OCI-LY7 (cell line): ENCODE results near the gene OPRM1. TPM values are rescaled to one million over a fixed set of nuclear protein-coding genes. Genes with fewer than 3 reads are reported as not detected.

Experiments
- BruUV-seq: library from RNA; stranded (reverse); fragments of 400-500 nt; replicated peaks from 2 replicates; lab custom pipeline; 2021; lab: Mats Ljungman, UMichigan
- CTCF ChIA-PET: fragments of 300-600 bp; sonication (Branson Sonifier 250); formaldehyde crosslinking; loops from one replicate; lab custom pipeline; 2022; ENCODE audit warnings: antibody characterized with exemption; ENCODE audit not compliant: unreplicated experiment; lab: Charles Lee
- POLR2A ChIA-PET: fragments of 300-600 bp; sonication (Branson Sonifier 250); formaldehyde crosslinking; loops from one replicate; lab custom pipeline; 2022; ENCODE audit warnings: antibody characterized with exemption; lab: Charles Lee
- DNase-seq: peaks from one replicate; pipeline ENCODE4 v3.0.0-alpha.2; 2015; ENCODE audit warnings: low spot score
- H2AFZ ChIP-seq: fragments of 200-600 bp; sonication (generic), shearing (Covaris generic); 2 replicates; pipeline ENCODE4 v1.6.1; 2014; ENCODE audit warnings: mild to moderate bottlenecking, antibody characterized with exemption, low read length, moderate library complexity
- H3K27ac ChIP-seq: fragments of 200-600 bp; sonication (generic); 2 replicates; pipeline ENCODE4 v1.5.1; 2014; ENCODE audit warnings: mixed run types, low read depth, mild to moderate bottlenecking, moderate library complexity, low read length, inconsistent platforms; ENCODE audit not compliant: poor library complexity, severe bottlenecking
- H3K36me3 ChIP-seq: fragments of 200-600 bp; sonication (generic); 2 replicates; pipeline ENCODE4 v1.6.1; 2014; ENCODE audit warnings: mild to moderate bottlenecking, antibody characterized with exemption, low read length, moderate library complexity, mixed read lengths; ENCODE audit not compliant: insufficient read depth
- H3K4me1 ChIP-seq: fragments of 200-600 bp; sonication (generic); 2 replicates; pipeline ENCODE4 v1.5.1; 2014; ENCODE audit warnings: mild to moderate bottlenecking, low read length; ENCODE audit not compliant: insufficient read depth, poor library complexity, severe bottlenecking
- H3K4me2 ChIP-seq: fragments of 200-600 bp; sonication (generic); 2 replicates; pipeline ENCODE4 v1.6.1; 2014; ENCODE audit warnings: mild to moderate bottlenecking, low read length
- H3K4me3 ChIP-seq: fragments of 200-600 bp; sonication (generic); 2 replicates; pipeline ENCODE4 v1.5.1; 2014; ENCODE audit warnings: mild to moderate bottlenecking, low read depth, low read length; ENCODE audit not compliant: poor library complexity, severe bottlenecking
- H3K79me2 ChIP-seq: fragments of 200-600 bp; sonication (generic); 2 replicates; pipeline ENCODE4 v1.6.1; 2016; ENCODE audit warnings: low read depth, mild to moderate bottlenecking, low read length, moderate library complexity, mixed read lengths; ENCODE audit not compliant: insufficient read depth
- H3K9me2 ChIP-seq: fragments of 200-600 bp; sonication (generic); 2 replicates; pipeline ENCODE4 v1.6.1; 2016; ENCODE audit warnings: mild to moderate bottlenecking, low read length, mixed read lengths; ENCODE audit not compliant: insufficient read depth
- H3K9me3 ChIP-seq: fragments of 200-600 bp; sonication (generic); 2 replicates; pipeline ENCODE4 v1.6.1; 2014; ENCODE audit warnings: mild to moderate bottlenecking, mixed run types, low read length, mixed read lengths
- H4K20me1 ChIP-seq: fragments of 200-600 bp; sonication (generic); 2 replicates; pipeline ENCODE4 v1.6.1; 2014; ENCODE audit warnings: mild to moderate bottlenecking, antibody characterized with exemption, low read length, moderate library complexity, mixed read lengths; ENCODE audit not compliant: insufficient read depth
- CTCF ChIP-seq: fragments of 200-600 bp; sonication (generic); conservative IDR thresholded peaks from 2 replicates; pipeline ENCODE4 v1.5.1; 2014; ENCODE audit warnings: mild to moderate bottlenecking, antibody characterized with exemption, low read length, moderate library complexity, mixed read lengths
- EZH2phosphoT487 ChIP-seq: fragments of 200-600 bp; sonication (generic); IDR thresholded peaks from 2 replicates; pipeline ENCODE4 v1.6.1; 2018; ENCODE audit warnings: low read depth, borderline replicate concordance, mild to moderate bottlenecking, mixed run types, antibody characterized with exemption, low read length, moderate library complexity, mixed read lengths
- intact Hi-C: fragments of 100-400 bp; cut with micrococcal nuclease; formaldehyde crosslinking; loops from one replicate; pipeline ENCODE4 v1.10.0; 2022; ENCODE audit not compliant: unreplicated experiment
- total RNA-seq, 2 experiments: library from RNA; depleted of rRNA in 1 of 2; stranded (reverse); fragments of >200 nt in 1 of 2; shearing (Covaris generic) in 1 of 2; gene quantifications; 2 replicates each; pipeline ENCODE4 v1.2.3, GENCODE V29; 2014 to 2022

OPRM1 gene
- total RNA-seq, 2 experiments from 2014 or later, result not detected

DNA sequence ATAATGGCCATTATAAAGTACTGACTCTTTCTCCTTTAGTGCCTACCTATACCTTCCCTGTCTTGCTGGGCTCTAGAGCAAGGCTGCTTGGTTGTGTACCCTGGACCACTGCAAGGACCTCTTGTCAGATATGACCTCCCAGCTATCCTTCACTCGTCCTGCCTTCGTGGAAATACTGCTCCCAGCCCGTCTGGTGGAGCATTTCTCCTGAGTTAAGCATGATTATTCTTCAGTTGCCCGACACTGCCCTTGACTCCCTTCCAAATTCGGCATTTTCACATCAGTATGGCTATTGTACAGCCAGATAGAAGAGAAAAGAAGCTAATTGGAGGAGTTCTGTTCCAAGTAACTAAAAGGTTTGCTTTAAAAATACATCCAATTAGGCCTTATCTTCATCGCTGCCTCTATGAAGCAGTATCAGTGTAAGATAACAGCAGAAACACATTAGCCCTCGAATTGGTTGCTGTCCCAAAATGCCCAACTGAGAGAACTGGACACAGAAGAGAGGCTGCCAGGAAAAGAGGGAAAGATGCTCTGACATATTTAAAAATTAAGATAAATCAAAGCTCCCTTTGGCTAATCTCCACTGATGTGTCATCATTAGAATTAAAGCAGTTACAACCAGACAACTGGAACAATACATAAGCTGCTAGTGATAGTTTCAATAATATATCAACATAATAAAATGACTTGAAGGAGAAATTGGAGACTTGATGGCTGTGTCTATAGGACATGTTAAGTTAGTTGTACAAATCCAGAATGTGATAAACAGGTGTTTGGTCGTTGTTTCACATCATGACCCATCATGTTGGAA lies 54.4 kb downstream of the OPRM1 start:
- no TSS peak for BruUV-seq
- no peak for TF ChIP-seq CTCF
- no peak for TF ChIP-seq EZH2phosphoT487
- Histone ChIP-seq H3K9me2 (no peaks in the 10 kb centered on the region), H4K20me1 (no peaks in the 10 kb centered on the region), H3K27ac (no peak overlapping the region), H2AFZ (no peak overlapping the region), H3K36me3 (no peaks in the 10 kb centered on the region), H3K4me1 (no peaks in the 10 kb centered on the region), H3K4me3 (no peak overlapping the region), H3K4me2 (no peak overlapping the region), H3K9me3 (no peaks in the 10 kb centered on the region), H3K79me2 (no peaks in the 10 kb centered on the region)
- intact Hi-C loops, result no loop called here
- DNase-seq, result no peak
- ChIA-PET CTCF (no interaction called here), POLR2A (interaction anchor here (0.9 kb wide), 1 partner anchor 99 kb away, joined by 4 read pairs; no protein-coding TSS in a partner anchor)

GRCh38 chr6:154095571-154095970 lies 56.5 kb downstream of the OPRM1 start:
- H2AFZ ChIP-seq, result no peak overlapping the region
- H3K9me3 ChIP-seq, result no peaks in the 10 kb centered on the region
- CTCF ChIA-PET, result no interaction called here
- no peak overlapping the region for H3K27ac ChIP-seq
- no peak overlapping the region for H3K4me3 ChIP-seq
- H4K20me1 ChIP-seq, result no peaks in the 10 kb centered on the region
- intact Hi-C loops, result no loop called here
- no peaks in the 10 kb centered on the region for H3K9me2 ChIP-seq
- no peak for DNase-seq
- TF ChIP-seq CTCF, result no peak
- no peak for TF ChIP-seq EZH2phosphoT487
- POLR2A ChIA-PET, result no interaction called here
- BruUV-seq, result no TSS peak
- H3K4me2 ChIP-seq, result no peak overlapping the region
- no peaks in the 10 kb centered on the region for H3K79me2 ChIP-seq
- no peaks in the 10 kb centered on the region for H3K4me1 ChIP-seq
- no peaks in the 10 kb centered on the region for H3K36me3 ChIP-seq

GRCh38 chr6:154096316-154096715 lies 57.3 kb downstream of the OPRM1 start:
- no peak for DNase-seq
- no TSS peak for BruUV-seq

More at GRCh38 chr6:154096316-154096715, 57.3 kb downstream of the OPRM1 start:
- Histone ChIP-seq H3K36me3 (no peaks in the 10 kb centered on the region), H3K9me3 (no peaks in the 10 kb centered on the region), H2AFZ (no peak overlapping the region), H3K4me2 (no peak overlapping the region), H3K4me1 (no peaks in the 10 kb centered on the region), H4K20me1 (no peaks in the 10 kb centered on the region), H3K9me2 (no peaks in the 10 kb centered on the region), H3K79me2 (no peaks in the 10 kb centered on the region), H3K27ac (no peak overlapping the region), H3K4me3 (no peak overlapping the region)
- CTCF ChIA-PET, result no interaction called here
- POLR2A ChIA-PET, result interaction anchor here (0.7 kb wide), 1 partner anchor 16 kb away, joined by 4 read pairs; no protein-coding TSS in a partner anchor
- no peak for TF ChIP-seq EZH2phosphoT487
- TF ChIP-seq CTCF, result no peak
- intact Hi-C loops, result no loop called here
